GM19238 (cell line): ENCODE measurements around the gene CACFD1.

ENCODE experiments used
- DNase-seq: peaks from one replicate; pipeline ENCODE4 v3.0.0; 2011; ENCODE audit warnings: low spot score; ENCODE audit not compliant: insufficient read length

CACFD1 gene

DNA sequence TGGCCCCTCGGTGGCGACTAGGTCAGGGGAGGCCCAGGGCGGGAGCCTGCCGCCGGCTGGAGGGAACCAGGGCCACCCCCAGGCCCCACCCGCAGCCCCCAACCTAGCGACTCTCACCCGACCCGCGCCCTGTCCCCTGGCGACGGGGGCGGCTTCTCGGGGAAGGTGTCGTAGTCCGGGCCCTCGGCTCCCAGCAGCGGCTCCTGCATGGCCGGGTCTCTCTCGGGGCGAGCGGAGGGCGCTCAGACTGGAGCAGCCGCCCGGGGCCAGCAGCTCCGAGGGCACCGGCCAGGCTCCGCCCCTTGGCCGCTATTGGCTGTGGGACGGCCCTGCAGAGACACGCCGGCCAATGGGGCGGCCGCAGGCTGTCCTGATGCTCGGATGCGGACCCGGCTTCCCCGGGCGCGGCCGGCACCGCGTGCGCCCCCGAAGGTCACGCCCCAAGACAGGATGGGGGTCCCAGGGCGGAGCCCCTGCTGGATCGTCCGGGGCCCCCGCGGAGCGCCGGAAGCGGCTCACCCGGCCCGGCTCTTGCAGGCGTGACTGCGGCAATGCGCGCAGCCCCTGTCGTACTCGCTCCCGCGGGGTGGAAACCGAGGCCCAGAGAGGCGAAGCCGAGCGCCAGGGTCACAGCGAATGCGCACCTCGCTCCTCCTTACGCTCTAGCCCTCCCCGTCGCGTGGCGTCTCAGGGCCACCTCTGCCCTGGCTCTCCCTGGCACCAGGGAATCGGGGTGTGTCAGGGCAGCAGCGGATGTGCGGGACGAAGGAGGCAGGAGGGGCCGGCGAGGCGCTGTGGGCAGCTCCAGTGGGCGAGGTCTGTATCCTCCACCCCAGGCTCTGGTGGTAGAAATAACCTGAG, 19.3 kb downstream of the CACFD1 start, which contains the start of gene SLC2A6:
TSS of gene SLC2A6 (minus strand) at position 249 of the 861 bp plus-strand sequence. CDS start at position 209, 40 bp downstream.
- DNase-seq: peak; percentile 99

DNA sequence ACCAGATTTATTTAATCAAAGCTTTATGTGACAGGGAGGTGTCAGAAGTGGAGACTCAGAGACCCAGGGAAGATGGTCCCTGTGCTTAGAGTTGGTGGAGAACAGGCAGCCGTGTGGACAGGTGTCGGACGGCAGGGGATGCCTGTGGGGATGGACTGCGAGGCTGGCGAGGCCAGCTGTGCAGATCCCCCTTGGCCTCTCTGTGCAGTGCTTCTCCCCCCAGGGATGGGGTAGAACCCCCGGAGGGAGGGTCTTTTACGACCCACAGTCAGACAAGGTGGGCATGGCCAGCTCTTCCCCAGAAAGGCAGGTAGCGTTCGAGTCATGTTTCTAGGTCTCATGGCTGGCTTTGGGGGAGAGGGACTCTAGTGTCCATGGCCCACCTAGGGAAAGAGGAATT, 23.8 kb downstream of the CACFD1 start:
- DNase-seq: no peak

DNA sequence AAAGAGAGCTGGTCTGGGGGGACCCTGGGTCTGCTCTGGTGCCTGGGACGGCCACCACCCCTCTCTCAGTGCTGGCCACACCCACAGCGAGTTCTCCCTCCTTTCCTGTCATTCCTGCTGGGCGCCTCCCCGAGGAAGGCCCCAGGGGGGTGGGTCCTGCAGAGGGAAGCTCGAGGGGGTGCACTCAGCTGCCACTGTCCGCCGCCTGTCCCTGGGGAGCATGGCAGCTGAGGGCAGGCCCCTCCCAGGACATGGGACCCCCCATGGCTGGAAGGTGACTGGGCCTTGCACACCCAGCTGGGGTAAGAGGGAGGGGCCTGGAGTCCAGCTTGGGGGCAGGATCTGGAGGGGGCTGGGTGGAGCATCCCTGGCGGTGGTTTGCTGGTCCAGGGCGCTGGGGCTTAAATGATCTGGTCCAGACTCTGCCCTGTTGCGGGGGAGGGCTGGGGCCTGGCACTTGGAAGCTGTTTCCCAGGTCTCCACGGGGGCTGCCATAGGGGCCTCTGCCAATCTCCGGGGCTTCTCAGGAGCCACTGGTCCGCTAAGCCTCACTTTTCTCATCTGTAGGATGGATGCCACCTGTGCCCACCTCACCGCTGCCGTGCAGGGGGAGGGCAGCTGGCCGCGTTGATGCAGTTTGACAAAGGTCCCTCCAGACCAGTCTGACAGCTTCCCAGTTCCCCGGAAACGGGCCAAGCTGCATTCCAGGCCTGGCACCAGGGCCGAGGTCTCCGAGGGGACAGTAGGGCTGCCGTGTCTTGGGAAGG, 25.1 kb downstream of the CACFD1 start:
- DNase-seq: no peak

DNA sequence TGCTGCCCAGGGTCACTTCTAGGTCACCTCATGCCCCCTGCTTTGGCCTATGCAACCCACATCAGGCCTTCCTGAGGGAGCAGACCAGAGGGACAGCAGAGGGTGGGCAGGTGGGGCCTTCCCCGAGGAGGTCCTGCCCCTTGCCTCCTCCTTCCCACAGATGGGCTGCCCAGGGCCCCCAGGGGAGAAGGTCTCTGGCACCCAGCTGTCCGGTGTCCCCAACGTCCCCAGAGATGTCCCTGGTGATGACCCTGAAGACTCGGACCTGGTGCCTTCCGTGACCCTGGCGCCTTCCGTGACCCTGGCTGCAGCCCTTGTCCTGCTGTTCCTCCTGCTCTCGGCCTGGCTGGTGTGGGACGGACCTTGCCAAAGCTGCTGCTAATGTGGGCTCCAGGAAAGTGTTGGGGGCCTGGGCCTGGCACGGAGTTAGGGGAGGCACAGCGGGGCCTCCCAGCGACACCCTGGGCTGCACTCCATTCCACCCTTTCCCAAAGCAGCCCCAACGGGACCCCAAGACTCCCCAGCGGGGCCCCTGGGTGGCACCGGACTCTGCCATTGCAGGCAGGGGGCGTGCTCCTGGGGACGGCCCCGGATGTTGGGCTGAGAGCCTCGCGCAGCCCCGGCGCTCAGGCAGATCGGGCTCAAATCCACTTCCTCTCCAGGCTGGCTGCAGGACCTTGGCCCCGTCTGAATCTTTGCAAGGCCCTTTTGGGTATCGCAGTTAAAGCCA, 25.9 kb downstream of the CACFD1 start:
- peak; percentile 45 for DNase-seq

DNA sequence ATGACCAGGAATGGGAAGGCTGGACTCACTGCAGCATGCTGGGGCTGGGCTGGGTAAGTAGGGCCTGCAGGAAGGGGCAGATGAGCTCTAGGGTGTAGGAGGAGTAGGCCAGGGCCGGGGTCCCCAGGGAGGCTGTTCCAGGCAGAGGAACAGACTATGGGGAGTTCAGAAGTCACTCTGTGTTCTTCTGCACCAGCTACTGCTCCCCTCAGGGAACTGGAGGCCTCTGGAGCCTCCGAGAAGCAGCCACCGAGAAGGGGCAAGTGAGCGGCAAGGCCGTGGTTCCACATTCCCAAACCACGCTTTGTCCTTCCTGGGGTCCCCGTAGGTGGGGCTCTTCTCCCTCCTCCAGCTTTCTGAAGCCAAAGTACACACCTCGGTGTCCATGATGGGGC, 27.6 kb downstream of the CACFD1 start:
- DNase-seq: no peak

DNA sequence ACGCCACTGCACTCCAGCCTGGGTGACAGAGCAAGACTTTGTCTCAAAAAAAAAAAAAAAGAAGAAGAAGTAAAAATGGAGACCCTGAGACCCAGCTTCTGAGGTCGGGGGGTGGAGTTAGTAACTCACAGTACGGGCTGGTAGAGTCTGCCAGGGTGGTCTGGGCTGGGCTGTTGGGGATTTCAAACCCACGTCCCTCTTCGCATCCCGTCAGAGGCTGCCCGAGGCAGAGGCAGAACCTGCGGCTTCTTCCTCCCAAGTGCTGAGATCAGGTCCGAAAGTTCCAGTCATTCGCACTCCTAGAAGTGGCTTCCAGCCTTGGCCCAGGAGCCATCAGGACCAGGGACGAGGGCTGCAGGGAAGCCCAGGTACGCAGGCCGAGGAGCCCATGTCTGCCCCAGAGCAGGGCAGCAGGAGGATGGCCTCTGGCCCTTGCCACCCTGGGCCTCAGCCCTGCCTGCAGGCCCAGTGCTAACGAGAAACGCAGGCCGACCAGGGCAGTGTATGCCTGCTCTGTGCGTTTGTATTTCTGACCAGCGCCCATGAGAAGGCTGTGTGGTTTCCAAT, 29.0 kb downstream of the CACFD1 start:
- no peak for DNase-seq

DNA sequence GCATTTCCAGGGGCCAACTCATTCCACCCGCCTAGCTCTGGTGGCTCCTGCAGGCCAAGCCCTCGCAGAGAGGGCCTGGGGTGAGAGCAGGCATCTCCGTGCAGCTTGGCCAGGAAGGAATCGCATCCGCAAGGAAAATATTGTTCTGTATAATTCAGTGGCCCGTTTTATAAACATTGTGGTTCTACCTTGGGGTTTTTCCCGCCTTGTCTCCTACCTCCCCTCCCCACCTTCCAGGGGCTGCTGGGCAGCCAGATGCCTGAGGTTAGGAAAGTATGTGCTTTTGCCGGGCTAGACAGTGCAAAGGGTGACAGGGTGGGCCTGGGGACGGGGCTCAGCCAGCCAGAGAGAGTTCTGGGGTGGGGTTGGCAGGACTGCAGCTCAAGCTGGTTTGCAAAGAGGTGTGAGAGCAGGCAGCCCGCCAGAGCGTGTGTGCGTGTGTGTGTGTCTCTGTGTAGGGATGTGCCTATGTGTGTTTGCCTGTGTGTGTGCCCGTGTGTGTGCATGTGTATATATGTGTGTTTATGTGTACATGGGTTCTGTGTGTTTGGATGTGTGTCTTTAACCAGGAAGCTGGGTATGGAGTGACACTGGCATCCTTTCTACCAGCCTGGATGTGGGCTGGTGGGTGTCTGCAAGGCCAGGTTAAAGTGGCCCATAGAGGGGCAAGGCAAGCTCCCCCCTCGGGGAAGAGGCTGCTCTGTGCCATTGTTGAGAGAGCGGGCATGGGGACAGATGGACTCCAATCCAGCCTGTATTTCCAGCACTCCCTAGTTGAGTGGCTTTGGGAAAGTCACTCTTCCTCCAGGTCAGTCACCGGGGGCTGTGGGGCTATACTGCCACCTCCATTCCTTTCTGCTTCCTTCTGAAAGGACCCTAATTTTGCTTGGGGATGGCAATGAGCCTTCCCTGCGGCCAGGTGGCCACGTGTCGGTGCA, 29.7 kb downstream of the CACFD1 start:
- no peak for DNase-seq

DNA sequence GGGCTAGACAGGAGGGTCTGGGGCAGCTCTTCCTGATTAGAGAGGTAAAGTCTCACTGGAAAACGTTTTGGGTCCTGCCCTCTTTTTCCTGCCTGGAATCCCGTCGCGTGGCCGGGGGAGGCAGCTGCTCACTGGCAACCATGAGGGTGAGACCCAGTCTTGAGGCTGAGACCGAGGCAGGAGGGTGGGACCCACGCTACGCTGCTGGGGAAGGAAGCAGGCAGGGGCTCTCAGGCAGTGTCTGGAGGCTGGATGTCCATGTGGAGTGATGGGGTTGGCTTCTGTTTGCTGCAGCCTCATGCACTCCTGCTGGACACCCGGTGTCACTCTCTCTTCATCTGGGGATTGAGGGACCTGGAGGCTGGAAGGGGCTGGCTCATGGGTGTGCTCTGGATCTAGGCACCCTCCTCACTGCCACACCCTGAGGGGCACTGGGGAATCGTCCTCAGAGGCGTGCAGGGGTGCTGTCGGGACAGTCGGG, 30.5 kb downstream of the CACFD1 start:
- DNase-seq: no peak

DNA sequence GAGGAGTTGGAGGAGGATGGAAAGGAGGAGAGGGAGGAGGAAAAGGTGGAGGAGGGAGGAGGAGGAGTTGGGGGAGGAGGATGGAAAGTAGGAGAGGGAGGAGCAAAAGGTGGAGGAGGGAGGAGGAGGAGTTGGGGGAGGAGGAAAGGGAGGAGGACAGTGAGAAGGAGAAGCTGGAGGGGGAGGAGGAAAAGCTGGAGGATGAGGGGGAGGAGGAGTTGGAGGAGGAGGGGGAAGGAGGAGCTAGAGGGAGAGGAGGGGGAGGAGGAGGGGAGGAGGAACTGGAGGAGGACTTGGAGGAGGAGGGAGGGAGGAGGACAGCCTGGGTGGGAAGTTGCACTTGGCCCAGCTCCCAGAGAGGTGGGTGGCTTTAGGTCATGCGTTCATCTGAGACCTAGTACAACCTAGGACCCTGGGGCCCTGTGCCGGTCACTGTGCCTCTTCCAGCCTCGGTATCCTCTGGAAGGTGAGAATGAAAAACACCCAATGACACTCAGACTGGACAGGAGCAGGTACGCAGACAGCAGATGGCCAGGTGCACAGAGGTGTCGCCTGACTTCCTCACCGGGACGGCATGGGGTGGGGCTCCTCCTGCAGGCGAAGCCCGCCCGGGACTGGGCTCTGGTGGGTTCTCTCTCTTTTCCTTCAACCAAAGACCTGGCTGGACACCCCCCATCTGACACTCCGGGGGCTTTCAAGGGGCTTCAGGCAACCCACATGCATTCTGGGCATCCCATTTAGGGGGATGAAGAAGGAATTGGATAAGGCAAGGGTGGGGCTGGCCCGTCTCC, 31.3 kb downstream of the CACFD1 start:
- DNase-seq: no peak

DNA sequence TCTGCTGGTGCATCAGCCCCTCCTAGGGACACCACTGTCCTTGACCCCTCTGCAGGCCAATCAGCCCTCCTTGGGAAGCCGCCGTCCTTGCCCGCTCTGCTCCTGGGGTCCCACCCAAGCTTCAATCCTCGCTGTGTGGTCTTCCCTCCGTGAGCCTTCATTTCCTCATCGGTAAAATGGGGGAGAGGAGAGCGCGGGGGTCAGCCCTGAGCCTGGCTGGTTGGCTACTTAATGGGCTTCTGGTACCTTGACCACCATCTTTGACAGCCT, 31.8 kb downstream of the CACFD1 start:
- no peak for DNase-seq

DNA sequence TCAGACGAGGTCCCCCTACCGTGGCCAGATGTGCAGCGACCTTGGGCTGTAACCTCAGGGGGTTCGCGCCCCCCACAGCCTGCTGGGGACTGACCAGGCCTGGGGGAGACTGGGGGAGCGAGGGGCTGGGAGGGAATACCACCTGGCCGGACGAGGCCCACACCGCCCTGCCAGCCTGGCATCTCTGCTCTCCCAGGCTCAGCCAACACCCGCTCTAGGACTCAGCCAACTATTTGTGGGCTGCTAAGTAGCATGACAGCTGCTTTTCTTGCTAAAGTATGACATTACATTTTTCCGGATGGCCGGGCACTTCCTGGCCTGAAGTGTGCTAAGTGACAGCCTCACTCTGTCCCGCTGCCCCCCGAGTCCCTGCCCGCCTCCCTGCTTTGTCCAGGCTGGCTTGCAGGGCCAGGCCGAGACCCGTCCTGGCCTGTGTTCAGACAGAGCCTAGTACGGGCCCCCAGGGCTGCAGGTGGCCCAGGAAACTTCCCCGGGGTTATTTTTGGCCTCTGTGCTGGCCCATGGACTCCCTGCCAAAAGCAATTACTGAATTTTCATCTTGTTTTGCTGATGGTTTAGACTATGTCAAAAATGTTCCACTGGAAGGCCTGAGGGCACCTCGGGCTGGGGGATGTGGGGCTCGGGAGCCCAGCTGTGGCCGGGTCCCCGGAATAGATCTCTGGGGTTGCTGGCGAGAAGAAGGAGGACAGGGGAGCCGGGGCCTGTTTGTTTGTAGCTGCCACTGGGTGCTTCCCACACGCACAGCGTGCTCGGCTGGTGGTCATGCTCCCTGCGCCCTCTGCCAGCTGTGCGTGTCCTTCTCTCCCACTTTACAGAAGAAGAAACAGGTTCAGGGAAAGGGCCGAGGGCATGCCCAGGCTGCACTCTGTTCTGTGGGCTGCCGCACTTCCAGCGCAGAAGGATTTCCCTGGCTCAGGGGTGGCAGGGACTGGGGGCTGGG, 32.6 kb downstream of the CACFD1 start:
- DNase-seq: no peak

DNA sequence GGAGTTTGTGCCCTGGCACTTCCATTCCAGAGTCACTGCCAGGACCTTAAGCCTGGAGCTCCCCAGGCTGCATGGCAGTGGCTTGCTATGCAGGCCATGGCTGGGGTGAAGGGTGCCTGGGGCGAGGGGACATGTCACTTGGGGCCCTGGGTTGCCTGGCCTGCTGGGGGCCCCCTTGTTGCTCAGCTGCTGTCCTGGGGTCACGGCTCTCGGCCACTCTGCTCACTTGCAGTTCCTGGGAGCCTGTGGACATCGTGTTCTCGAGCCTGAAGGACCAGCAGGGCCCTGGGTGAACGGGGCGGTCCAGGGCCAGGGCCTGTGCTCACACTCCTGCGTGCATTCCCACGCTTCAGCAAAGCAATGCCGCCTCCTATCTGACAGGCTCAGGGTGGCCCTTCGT, 33.6 kb downstream of the CACFD1 start:
- no peak for DNase-seq

DNA sequence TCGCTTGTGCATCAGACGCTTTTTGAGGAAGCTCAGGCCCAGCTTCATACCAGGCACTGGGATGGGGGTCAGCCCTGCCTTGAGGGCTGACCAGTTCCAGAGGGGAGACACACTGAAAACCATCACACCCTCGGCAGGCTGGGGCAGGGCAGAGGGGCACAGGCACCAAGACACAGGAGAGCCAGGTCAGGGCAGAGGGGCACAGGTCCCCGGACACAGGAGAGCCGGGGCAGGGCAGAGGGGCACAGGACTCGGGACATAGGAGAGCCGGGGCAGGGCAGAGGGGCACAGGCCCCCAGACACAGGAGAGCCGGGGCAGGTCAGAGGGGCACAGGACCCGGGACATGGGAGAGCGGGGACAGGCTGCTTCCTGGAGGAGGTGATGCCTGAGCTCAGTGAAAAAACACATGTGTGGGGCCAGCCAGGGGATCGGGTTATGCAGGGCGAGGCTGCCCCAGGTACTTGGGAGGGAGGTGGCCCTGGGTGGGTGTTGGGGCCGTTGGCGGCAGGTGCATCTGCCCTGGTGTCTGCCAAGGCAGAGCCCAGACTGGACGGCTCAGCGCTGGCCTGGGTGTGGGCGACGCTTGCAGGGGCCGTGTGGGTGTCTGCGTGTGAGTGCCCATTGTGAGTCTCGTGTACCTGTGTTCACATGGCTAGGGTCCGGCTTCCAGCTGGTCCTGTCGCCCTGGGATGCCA, 34.2 kb downstream of the CACFD1 start:
- DNase-seq: no peak

DNA sequence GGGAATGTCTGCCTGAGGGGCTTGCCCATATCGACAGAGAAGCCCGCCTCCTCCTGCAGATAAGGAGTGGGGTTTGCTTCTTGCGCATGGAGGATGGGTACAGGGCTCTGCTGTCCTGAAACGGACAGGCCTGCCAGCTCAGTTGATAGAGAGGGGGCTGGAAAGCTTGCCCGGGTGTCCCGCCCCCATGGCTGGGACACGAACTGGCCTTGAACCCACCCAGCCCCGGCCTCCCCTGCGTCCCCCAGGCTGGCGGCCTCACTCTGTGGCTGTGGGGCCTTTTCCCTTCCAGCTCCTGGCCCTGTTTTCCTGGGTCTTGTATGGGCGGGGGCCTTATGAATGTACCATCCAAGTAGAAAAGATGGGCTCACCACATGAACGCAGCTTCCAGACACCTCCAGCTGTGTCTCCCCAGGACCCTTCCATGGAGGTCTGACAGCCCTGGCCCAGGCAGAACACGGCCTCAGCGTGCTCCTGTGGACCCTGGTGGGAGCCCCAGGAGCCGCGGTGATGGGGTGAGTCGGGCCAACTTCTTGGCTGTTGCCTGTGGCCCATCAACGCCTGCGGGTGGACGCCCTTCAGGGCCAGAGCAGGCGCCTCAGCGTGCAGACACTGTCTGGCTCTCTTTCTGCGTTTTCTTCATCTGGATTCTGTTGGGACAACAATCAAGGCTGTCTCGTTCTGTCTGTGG, 35.0 kb downstream of the CACFD1 start:
- no peak for DNase-seq

DNA sequence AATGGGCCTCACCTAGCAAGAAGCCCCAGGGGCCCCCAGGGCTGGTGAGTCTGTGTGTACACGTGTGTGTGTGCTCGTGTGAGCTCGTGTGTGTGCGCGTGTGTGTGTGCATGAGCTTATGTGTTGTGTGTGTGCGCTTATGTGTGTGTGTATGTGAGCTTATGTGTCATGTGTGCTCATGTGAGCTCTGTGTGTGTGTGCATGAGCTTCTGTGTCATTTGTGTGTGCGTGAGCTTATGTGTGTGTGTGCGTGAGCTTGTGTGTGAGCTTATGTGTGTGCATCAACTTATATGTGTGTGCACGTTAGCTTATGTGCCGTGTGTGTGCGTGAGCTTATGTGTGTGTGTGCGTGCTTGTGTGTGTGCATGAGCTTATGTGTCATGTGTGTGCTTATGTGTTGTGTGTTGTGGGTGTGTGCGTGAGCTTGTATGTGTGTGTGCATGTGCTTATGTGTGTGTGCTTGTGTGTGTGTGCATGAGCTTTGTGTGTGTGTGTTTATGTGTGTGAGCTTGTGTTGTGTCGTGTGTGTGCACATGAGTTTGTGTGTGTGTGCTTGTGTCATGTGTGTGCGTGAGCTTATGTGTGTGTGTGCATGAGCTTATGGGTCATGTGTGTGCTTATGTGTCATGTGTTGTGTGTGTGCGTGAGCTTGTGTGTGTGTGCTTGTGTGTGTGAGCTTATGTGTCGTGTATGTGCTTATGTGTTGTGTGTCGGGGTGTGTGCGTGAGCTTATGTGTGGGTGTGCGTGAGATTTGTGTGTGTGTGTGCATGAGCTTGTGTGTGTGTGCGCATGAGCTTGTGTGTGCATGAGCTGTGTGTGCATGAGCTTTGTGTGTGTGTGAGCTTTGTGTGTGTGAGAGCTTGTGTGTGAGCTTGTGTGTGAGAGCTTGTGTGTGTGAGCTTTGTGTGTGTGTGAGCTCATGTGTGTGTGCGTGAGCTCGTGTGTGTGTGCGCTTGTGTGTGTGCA, 35.8 kb downstream of the CACFD1 start:
- no peak for DNase-seq
